ENCODE measurements around the gene SLC38A6. TPM values are rescaled to one million over a fixed set of nuclear protein-coding genes. Genes with fewer than 3 reads are reported as not detected.

The SLC38A6 gene
- total RNA-seq, 2 experiments from 2014 or later, result 9.4 to 10.0 TPM

GRCh38 chr14:60956632-60957031 is 24.4 kb upstream of the SLC38A6 start:
- H3K27me3 Mint-ChIP-seq, result no peaks in the 10 kb centered on the region
- Histone ChIP-seq H3K27me3 (ENCODE audit: control insufficient read depth in 1 of 2, insufficient read depth in 2 of 2, low read length in 2 of 2) (no peaks in the 10 kb centered on the region), H3K9me3 (ENCODE audit: control insufficient read depth in 1 of 2, insufficient read depth in 1 of 2, low read length in 2 of 2) (peaks cover 18 to 40% of the 10 kb centered on the region in 2 experiments), H3K4me3 (ENCODE audit: low read length) (no peak overlapping the region), H3K4me1 (ENCODE audit: insufficient read depth, low read length) (no peaks in the 10 kb centered on the region), H3K27ac (ENCODE audit: low read depth in 1 of 2, low read length in 2 of 2) (no peak overlapping the region), H3K36me3 (ENCODE audit: insufficient read depth, low read length) (no peaks in the 10 kb centered on the region)
- no peak for ATAC-seq (ENCODE audit: poor library complexity)
- peaks cover 21% of the 10 kb centered on the region for H3K9me3 Mint-ChIP-seq
- POLR2A ChIA-PET, result no interaction called here
- H3K4me1 Mint-ChIP-seq (ENCODE audit: low read depth), result no peaks in the 10 kb centered on the region
- no peak overlapping the region for H3K27ac Mint-ChIP-seq
- no peak overlapping the region for H3K4me3 Mint-ChIP-seq
- peaks cover 55% of the 10 kb centered on the region for H3K36me3 Mint-ChIP-seq (ENCODE audit: low read depth)
- intact Hi-C loops (cut with DNase I, micrococcal nuclease), result no loop called here
- CTCF ChIA-PET, result no interaction called here
- DNase-seq, result no peak
- TF ChIP-seq CTCF (IDR thresholded peaks at IDR 0.05), result no peak

- ChIA-PET CTCF (interaction anchor here (0.8 kb wide), 1 partner anchor 247 kb away, joined by 3 read pairs; no protein-coding TSS in a partner anchor), POLR2A (no interaction called here)
- Histone ChIP-seq H3K9me3 (ENCODE audit: control insufficient read depth in 1 of 2, insufficient read depth in 1 of 2, low read length in 2 of 2) (peaks cover 18 to 40% of the 10 kb centered on the region in 2 experiments), H3K27me3 (ENCODE audit: control insufficient read depth in 1 of 2, insufficient read depth in 2 of 2, low read length in 2 of 2) (no peaks in the 10 kb centered on the region), H3K27ac (ENCODE audit: low read depth in 1 of 2, low read length in 2 of 2) (no peak overlapping the region), H3K4me1 (ENCODE audit: insufficient read depth, low read length) (no peaks in the 10 kb centered on the region), H3K36me3 (ENCODE audit: insufficient read depth, low read length) (no peaks in the 10 kb centered on the region), H3K4me3 (ENCODE audit: low read length) (no peak overlapping the region)
- TF ChIP-seq CTCF (IDR thresholded peaks at IDR 0.05), result no peak
- ATAC-seq (ENCODE audit: poor library complexity) (no peak), DNase-seq (no peak)
- no peak overlapping the region for H3K4me3 Mint-ChIP-seq
- no peaks in the 10 kb centered on the region for H3K4me1 Mint-ChIP-seq (ENCODE audit: low read depth)
- peaks cover 21% of the 10 kb centered on the region for H3K9me3 Mint-ChIP-seq
- intact Hi-C loops (cut with DNase I, micrococcal nuclease), result no loop called here
- peaks cover 55% of the 10 kb centered on the region for H3K36me3 Mint-ChIP-seq (ENCODE audit: low read depth)
- no peaks in the 10 kb centered on the region for H3K27me3 Mint-ChIP-seq
- no peak overlapping the region for H3K27ac Mint-ChIP-seq
Observed at GRCh38 chr14:60958146-60958545, 22.9 kb upstream of the SLC38A6 start.

GRCh38 chr14:60963761-60964160 is 17.3 kb upstream of the SLC38A6 start:
- no peak for TF ChIP-seq CTCF (IDR thresholded peaks at IDR 0.05)
- peaks cover 4 to 6% of the 10 kb centered on the region in 2 experiments for H3K9me3 ChIP-seq (ENCODE audit: control insufficient read depth in 1 of 2, insufficient read depth in 1 of 2, low read length in 2 of 2)
- Mint-ChIP-seq H3K4me1 (ENCODE audit: low read depth) (no peaks in the 10 kb centered on the region), H3K27me3 (no peaks in the 10 kb centered on the region), H3K9me3 (peaks cover 6% of the 10 kb centered on the region), H3K4me3 (no peak overlapping the region), H3K36me3 (ENCODE audit: low read depth) (peaks cover 26% of the 10 kb centered on the region), H3K27ac (no peak overlapping the region)
- CTCF ChIA-PET, result no interaction called here
- intact Hi-C loops (cut with DNase I, micrococcal nuclease), result no loop called here
- H3K27me3 ChIP-seq (ENCODE audit: control insufficient read depth in 1 of 2, insufficient read depth in 2 of 2, low read length in 2 of 2), result no peaks in the 10 kb centered on the region
- H3K4me3 ChIP-seq (ENCODE audit: low read length), result no peak overlapping the region
- no peaks in the 10 kb centered on the region for H3K4me1 ChIP-seq (ENCODE audit: insufficient read depth, low read length)
- H3K36me3 ChIP-seq (ENCODE audit: insufficient read depth, low read length), result no peaks in the 10 kb centered on the region
- ATAC-seq (ENCODE audit: poor library complexity) (no peak), DNase-seq (no peak)
- no peak overlapping the region for H3K27ac ChIP-seq (ENCODE audit: low read depth in 1 of 2, low read length in 2 of 2)
- POLR2A ChIA-PET, result no interaction called here
